GM23338 (cell line): ENCODE data around the gene PRIM1. TPM values are rescaled to one million over a fixed set of nuclear protein-coding genes. Genes with fewer than 3 reads are reported as not detected.

Experiments used
- ATAC-seq: fragments of 200-7000 bp; cut with Tn5 transposase; 3 replicates; pipeline ENCODE4 v1.9.1; 2020
- DNase-seq: peaks from one replicate; pipeline ENCODE4 v3.0.0-alpha.2; 2015; ENCODE audit warnings: low spot score
- H2AFZ ChIP-seq: fragments of 200-600 bp; sonication (generic); 2 replicates; pipeline ENCODE4 v1.8.0; 2016; ENCODE audit warnings: antibody characterized with exemption, mild to moderate bottlenecking, moderate library complexity
- H3F3A ChIP-seq: fragments of 200-600 bp; sonication (generic); replicated peaks from 2 replicates; pipeline ENCODE4 v1.8.0; 2017; ENCODE audit warnings: antibody characterized with exemption, mixed run types, low read depth
- H3K27ac ChIP-seq: fragments of 200-600 bp; sonication (generic); 2 replicates; pipeline ENCODE4 v1.6.1; 2016; ENCODE audit warnings: low read depth
- H3K27me3 ChIP-seq: fragments of 200-600 bp; sonication (generic); 2 replicates; pipeline ENCODE4 v1.8.0; 2016; ENCODE audit warnings: mild to moderate bottlenecking, mixed run types, moderate library complexity; ENCODE audit not compliant: insufficient read depth
- H3K36me3 ChIP-seq: fragments of 200-600 bp; sonication (generic); 2 replicates; pipeline ENCODE4 v1.8.0; 2016; ENCODE audit warnings: mild to moderate bottlenecking; ENCODE audit not compliant: insufficient read depth
- H3K4me1 ChIP-seq: fragments of 200-600 bp; sonication (generic); 2 replicates; pipeline ENCODE4 v1.8.0; 2016; ENCODE audit warnings: mild to moderate bottlenecking, moderate library complexity; ENCODE audit not compliant: insufficient read depth
- H3K4me2 ChIP-seq: fragments of 200-600 bp; sonication (generic); 2 replicates; pipeline ENCODE4 v1.7.1; 2017; ENCODE audit warnings: mixed run types
- H3K4me3 ChIP-seq: fragments of 200-600 bp; sonication (generic); 2 replicates; pipeline ENCODE4 v1.6.1; 2016; ENCODE audit warnings: mixed run types
- H3K79me2 ChIP-seq: fragments of 200-600 bp; sonication (generic); replicated peaks from 2 replicates; pipeline ENCODE4 v1.8.0; 2017; ENCODE audit warnings: mild to moderate bottlenecking; ENCODE audit not compliant: insufficient read depth
- H3K9me2 ChIP-seq: fragments of 200-600 bp; sonication (generic); 2 replicates; pipeline ENCODE4 v1.8.0; 2017; ENCODE audit not compliant: insufficient read depth
- H4K20me1 ChIP-seq: fragments of 200-600 bp; sonication (generic); replicated peaks from 2 replicates; pipeline ENCODE4 v1.8.0; 2017; ENCODE audit warnings: mild to moderate bottlenecking; ENCODE audit not compliant: insufficient read depth
- H3K27ac Mint-ChIP-seq: 2 replicates; pipeline ENCODE4 v1.8.0; 2020; ENCODE audit warnings: inconsistent platforms, mild to moderate bottlenecking, moderate library complexity, mixed read lengths
- H3K27me3 Mint-ChIP-seq: 3 replicates; pipeline ENCODE4 v1.8.0; 2022; ENCODE audit warnings: low read depth, mild to moderate bottlenecking, moderate library complexity, mixed read lengths, inconsistent platforms; ENCODE audit not compliant: insufficient read depth, poor library complexity
- H3K36me3 Mint-ChIP-seq: 3 replicates; pipeline ENCODE4 v1.8.0; 2021; ENCODE audit warnings: low read depth, mild to moderate bottlenecking, inconsistent platforms, moderate library complexity, mixed read lengths
- H3K4me1 Mint-ChIP-seq: 3 replicates; pipeline ENCODE4 v1.8.0; 2020; ENCODE audit warnings: mild to moderate bottlenecking, inconsistent platforms, mixed read lengths
- H3K4me3 Mint-ChIP-seq: 3 replicates; pipeline ENCODE4 v1.8.0; 2021; ENCODE audit warnings: moderate library complexity, mild to moderate bottlenecking, inconsistent platforms, mixed read lengths
- H3K9me3 Mint-ChIP-seq: 3 replicates; pipeline ENCODE4 v1.8.0; 2020; ENCODE audit warnings: moderate library complexity, mild to moderate bottlenecking, inconsistent platforms, mixed read lengths
- CREB1 ChIP-seq: fragments of 250-450 bp; sonication (Bioruptor Pico); IDR thresholded peaks from 2 replicates; pipeline ENCODE4 v1.5.0; 2020; ENCODE audit warnings: low read depth, mild to moderate bottlenecking, moderate library complexity
- EZH2 ChIP-seq: fragments of 200-600 bp; sonication (generic); IDR thresholded peaks from one replicate; pipeline ENCODE4 v1.8.0; 2017; ENCODE audit warnings: antibody characterized with exemption, mild to moderate bottlenecking, low read depth; ENCODE audit not compliant: unreplicated experiment
- NANOG ChIP-seq: IDR thresholded peaks from 2 replicates; pipeline ENCODE4 v1.6.1; 2016; ENCODE audit warnings: antibody characterized with exemption, borderline replicate concordance
- REST ChIP-seq: IDR thresholded peaks from one replicate; pipeline ENCODE4 v1.6.1; 2018; ENCODE audit warnings: antibody characterized with exemption; ENCODE audit not compliant: unreplicated experiment
- STAT1 ChIP-seq: IDR thresholded peaks from one replicate; pipeline ENCODE4 v1.6.1; 2016; ENCODE audit warnings: antibody characterized with exemption; ENCODE audit not compliant: unreplicated experiment
- ZNF114 ChIP-seq: fragments of 250-450 bp; sonication (Bioruptor Pico); IDR thresholded peaks from 2 replicates; pipeline ENCODE4 v1.5.0; 2020; ENCODE audit warnings: mild to moderate bottlenecking, moderate library complexity
- ZNF331 ChIP-seq: fragments of 250-450 bp; sonication (Bioruptor Pico); IDR thresholded peaks from 2 replicates; pipeline ENCODE4 v1.5.0; 2020; ENCODE audit warnings: low read depth, mild to moderate bottlenecking, moderate library complexity
- ZNF462 ChIP-seq: fragments of 250-450 bp; sonication (Bioruptor Pico); IDR thresholded peaks from 2 replicates; pipeline ENCODE4 v1.5.0; 2020; ENCODE audit warnings: mild to moderate bottlenecking, moderate library complexity
- polyA plus RNA-seq: library from polyadenylated mRNA; unstranded; fragments of >200 nt; fragmentation: Nextera tagmentation; extraction: Ambion mirVana; gene quantifications from 2 replicates; pipeline ENCODE4 v1.2.1, GENCODE V29; 2016
- total RNA-seq: library from RNA; depleted of rRNA; stranded (reverse); fragments of >200 nt; shearing (Covaris generic); gene quantifications from 2 replicates; pipeline ENCODE4 v1.2.3, GENCODE V29; 2014

The PRIM1 gene
- total and polyA plus RNA-seq, 2 experiments from 2014 or later: 67.9 to 73.9 TPM

GRCh38 chr12:56720731-56721151, 31.4 kb downstream of the PRIM1 start:
- H3K79me2 ChIP-seq: peaks cover 82% of the 10 kb centered on the region
- H3K4me1 ChIP-seq: peaks cover 57% of the 10 kb centered on the region
- H3K36me3 ChIP-seq: peaks cover 38% of the 10 kb centered on the region
- Mint-ChIP-seq H3K27ac (peak overlapping the region; percentile 74), H3K36me3 (peaks cover 83% of the 10 kb centered on the region), H3K4me1 (peaks cover 70% of the 10 kb centered on the region), H3K27me3 (peaks cover 15% of the 10 kb centered on the region), H3K4me3 (peak overlapping the region; percentile 98), H3K9me3 (no peaks in the 10 kb centered on the region; the same call in 2 of the 3 replicates)
- H4K20me1 ChIP-seq: peaks cover 62% of the 10 kb centered on the region
- peaks cover 5% of the 10 kb centered on the region; the same call in 1 of the 2 replicates for H3K9me2 ChIP-seq
- no peak overlapping the region for H2AFZ ChIP-seq
- ATAC-seq: no peak
- no peak for TF ChIP-seq REST
- H3F3A ChIP-seq: 0 out of 2 replicates have a peak, but pooled peaks cover 23% of the 10 kb centered on the region
- H3K4me3 ChIP-seq: peak overlapping the region; percentile 93
- no peaks in the 10 kb centered on the region for H3K27me3 ChIP-seq
- DNase-seq: no peak
- H3K27ac ChIP-seq: peak overlapping the region; percentile 74
- H3K4me2 ChIP-seq: peak overlapping the region; percentile 99

- peak overlapping the region; percentile 91 for H3K27ac Mint-ChIP-seq
- Histone ChIP-seq H3F3A (peaks cover 26% of the 10 kb centered on the region), H3K36me3 (peaks cover 54% of the 10 kb centered on the region), H3K4me2 (peak overlapping the region; percentile 99), H3K4me3 (no peak overlapping the region), H4K20me1 (peaks cover 77% of the 10 kb centered on the region), H3K27ac (peak overlapping the region; percentile 83; the same call in 1 of the 2 replicates), H3K79me2 (peaks cover 88% of the 10 kb centered on the region), H3K4me1 (peaks cover 57% of the 10 kb centered on the region), H2AFZ (no peak overlapping the region), H3K9me2 (peaks cover 5% of the 10 kb centered on the region; the same call in 1 of the 2 replicates), H3K27me3 (no peaks in the 10 kb centered on the region)
- H3K27me3 Mint-ChIP-seq: peaks cover 15% of the 10 kb centered on the region
- no peaks in the 10 kb centered on the region; the same call in 2 of the 3 replicates for H3K9me3 Mint-ChIP-seq
- H3K4me1 Mint-ChIP-seq: peaks cover 70% of the 10 kb centered on the region
- no peak for ATAC-seq
- H3K4me3 Mint-ChIP-seq: peak overlapping the region; percentile 98
- H3K36me3 Mint-ChIP-seq: peaks cover 86% of the 10 kb centered on the region
- DNase-seq: no peak
- TF ChIP-seq ZNF331 (CRISPR knock-in tag) (no peak), ZNF114 (CRISPR knock-in tag) (no peak), EZH2 (no peak), REST (no peak), STAT1 (no peak), CREB1 (CRISPR knock-in tag) (no peak), ZNF462 (CRISPR knock-in tag) (no peak), NANOG (no peak)
Measured at GRCh38 chr12:56719056-56719455, 33.1 kb downstream of the PRIM1 start.
